ENCODE results near the gene LONRF3.
"Not testable (repeated sequence)": the region's sequence is repeated elsewhere in the genome, so short reads cannot be mapped to it uniquely, and the experiment has no call there.

The LONRF3 gene

DNA sequence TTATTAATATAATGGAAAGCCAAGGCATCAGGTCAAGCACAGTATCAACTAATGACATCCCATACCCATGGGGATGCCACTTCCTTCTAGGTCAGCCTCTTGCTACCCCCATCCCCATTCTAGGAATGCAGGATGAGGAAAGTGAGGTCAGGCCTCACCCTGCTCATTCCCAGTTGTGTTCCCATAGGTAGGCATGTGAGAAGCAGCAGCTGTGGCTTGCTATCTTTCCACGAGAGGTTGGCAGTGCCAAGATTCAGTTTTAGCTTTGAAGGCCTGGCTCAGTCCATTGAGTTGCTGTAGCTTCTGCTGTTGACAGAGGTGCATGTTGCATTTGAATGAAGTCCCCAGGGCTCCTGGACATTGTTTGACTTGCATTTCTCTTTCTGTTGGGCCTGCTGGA is 15.5 kb downstream of the LONRF3 start:
- no peak for DNase-seq

GRCh38 chrX:118990512-118991227 is 16.3 kb downstream of the LONRF3 start:
- no peak for DNase-seq

DNA sequence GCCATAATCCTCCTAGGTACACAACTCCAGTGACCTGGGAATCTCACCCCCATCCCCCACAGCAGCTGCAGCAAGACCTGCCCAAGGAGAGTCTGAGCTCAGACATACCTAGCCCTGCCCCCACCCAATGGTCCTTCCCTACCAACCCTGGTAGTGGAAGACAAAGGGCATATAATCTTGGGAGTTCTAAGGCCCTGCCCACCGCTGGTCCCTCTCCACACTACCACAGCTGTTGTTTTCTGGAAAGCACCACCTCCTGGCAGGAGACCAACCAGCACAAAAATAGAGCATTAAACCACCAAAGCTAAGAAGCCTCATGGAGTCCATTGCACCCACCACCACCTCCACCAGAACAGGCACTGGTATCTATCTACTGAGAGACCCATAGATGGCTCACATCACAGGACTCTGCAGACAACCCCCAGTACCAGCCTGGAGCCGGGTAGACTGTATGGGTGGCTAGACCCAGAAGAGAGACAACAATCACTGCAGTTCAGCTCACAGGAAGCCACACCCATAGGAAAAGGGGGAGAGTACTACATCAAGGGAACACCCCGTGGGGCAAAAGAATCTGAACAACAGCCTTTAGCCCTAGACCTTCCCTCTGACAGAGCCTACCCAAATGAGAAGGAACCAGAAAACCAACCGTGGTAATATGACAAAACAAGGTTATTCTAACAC is 18.2 kb downstream of the LONRF3 start:
- not testable (repeated sequence) for DNase-seq

DNA sequence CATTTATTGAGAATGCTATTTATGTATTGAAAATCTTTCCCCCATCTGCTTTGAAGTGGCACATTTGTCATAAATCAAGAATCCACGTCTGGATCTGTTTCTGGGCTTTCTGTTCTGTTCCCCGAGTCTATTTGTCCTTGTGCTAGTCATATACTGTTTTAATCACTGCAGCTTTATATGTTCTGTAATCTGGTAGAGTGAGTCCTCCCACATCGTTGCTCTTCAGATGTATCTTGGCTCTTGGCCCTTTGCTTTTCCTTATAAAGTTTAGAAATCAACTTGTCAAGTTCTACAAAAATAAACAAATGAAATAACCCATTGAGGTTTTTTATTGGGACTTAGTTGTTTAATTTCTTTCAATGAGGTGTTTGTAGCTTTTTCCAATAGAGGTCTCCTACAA is 29.0 kb downstream of the LONRF3 start:
- DNase-seq: no peak

DNA sequence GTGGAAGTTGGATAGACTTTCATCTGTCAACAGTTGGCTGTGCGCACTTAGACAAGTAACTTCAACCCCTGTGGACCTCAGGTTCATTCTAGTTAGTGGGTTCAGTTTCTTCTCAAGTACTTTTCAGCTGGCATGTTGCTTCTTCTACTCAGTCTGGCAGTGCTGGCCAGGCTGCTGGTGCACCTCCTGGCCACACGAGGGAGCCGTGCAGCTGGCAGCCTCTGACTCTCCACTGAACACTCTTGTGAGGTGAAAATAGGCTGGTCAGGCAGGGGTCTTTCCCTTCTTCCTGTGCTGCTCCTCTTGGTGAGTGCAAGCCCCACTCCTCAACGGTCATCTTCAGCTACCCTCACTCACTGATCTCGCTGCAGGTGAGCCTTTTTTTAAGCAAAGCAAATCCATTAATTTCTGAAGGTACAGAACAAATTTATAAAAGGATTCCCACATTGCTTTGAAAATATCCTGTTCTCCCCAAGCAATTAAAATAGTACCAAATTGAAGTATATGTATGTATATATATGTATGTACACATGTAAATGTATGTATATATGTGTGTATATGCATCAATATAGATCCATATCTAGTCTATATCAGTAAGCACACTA is 30.6 kb downstream of the LONRF3 start:
- DNase-seq: peak; percentile 50

DNA sequence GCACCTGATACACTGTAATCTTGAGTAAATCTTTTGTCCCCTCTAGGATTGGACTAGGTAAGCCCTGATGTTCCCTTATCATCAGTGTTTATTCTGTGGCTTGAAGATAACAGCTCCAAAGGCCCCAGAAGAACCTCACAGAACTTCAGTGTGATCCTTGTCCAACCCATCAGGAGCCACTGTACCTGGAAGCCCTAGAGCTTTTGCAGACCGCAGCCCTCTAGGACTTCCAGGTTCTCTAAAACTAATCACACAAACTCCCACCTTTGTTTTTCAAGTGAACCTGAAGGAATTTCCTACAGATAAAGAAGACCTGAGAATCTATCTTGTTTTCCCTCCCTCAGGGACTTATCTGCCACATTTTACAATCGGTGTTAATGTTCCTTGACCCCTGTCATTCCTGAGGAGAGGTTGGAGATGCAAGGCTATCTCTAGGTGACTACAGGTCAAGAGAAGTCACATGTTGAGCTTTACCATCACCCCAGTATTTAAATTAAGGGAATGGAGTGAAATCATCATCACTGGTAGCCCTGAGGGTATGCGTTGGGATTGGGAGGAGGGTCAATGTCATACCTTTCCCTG is 32.9 kb downstream of the LONRF3 start:
- no peak for DNase-seq

GRCh38 chrX:119008110-119008744 is 33.8 kb downstream of the LONRF3 start:
- DNase-seq: peak; percentile 29

DNA sequence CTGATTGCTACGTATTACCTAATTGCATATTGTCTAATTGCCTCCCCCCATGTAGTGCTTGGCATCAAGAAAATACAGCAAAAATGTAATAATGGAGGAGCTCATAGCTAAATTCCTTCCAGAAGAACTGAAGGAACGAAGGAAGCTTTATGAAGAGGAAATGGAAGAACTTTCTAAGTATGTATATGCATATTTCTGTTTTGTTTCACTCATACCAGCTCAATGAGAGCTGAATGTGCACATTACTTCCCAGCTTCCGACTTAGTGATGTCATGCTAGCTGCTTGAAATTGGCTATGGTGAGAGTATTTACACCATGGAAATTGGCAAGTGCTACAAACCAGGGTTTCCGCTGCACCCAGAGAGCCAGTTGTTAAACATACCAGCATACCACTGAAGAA is 34.7 kb downstream of the LONRF3 start:
- DNase-seq: no peak

DNA sequence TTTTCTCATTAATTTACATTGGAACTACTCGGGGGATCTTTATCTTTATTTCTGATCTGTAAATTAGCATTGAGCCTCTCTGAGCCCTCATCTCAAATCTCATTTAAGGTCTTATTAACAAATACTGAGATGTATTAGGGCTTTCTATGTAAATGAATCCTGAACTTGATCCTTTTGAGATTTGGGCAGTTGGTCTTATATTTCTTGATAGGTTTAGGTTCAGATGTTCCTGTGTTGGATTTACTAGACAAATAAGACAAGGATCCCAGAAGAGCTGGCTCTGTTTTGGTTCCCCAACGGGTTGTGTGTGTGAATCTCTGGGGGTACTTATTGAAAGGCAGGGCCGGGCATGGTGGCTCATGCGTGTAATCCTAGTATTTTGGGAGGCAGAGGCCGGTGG is 36.1 kb downstream of the LONRF3 start:
- no peak for DNase-seq

GRCh38 chrX:119013164-119013563 is 38.7 kb downstream of the LONRF3 start:
- no peak for DNase-seq

- DNase-seq: peak; percentile 7
Measured at GRCh38 chrX:119015407-119016237, 41.2 kb downstream of the LONRF3 start.

- DNase-seq: no peak
Measured at GRCh38 chrX:119017077-119017476, 42.7 kb downstream of the LONRF3 start.

DNA sequence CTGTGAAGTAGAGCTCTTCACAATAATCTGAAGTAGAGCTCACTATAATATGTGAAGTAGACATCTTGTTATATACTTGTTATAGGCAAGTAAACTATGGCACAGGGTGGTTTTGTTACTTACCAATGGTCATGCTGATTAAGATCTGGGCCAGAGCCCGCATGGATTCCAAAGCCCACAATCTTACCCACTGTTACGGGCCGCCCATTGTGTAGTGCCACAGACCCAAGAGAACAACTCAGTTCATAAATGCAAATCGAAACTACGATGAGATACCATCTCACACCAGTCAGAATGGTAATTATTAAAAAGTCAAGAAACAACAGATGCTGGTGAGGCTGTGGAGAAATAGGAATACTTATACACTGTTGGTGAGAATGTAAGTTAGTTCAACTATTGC is 51.5 kb downstream of the LONRF3 start:
- no peak for DNase-seq

- DNase-seq: not testable (repeated sequence)
Measured at GRCh38 chrX:119026344-119026743, 51.9 kb downstream of the LONRF3 start.

- DNase-seq: not testable (repeated sequence)
Measured at GRCh38 chrX:119027960-119028732, 53.7 kb downstream of the LONRF3 start.

DNA sequence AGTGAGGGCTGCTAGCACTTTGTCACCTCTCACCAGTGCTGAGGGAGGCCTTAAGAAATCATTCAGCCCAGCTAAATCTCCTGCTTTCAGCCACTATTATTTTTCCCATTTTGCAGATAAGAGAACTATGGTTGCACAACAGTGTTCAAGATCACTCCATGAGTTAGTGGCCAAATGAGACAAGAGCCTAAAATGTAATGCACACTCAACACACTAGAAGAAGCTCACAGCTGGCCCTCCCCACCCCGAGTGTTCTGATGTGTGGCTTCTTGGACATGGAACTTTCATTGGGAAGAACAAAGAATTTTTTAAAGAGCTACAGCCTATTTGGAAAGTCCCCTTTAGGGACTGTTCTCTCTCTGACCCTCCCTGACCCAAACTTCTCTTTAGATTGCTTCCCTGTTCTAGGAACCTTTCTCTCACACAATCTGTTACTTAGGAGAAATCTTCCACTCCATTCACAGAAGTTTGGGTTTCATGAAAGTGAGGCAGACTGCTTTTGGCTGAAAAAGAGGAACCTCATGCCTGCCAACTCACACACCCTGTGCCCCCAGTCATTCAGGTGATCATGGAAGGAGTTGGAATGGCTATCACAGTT is 54.4 kb downstream of the LONRF3 start:
- DNase-seq: no peak

DNA sequence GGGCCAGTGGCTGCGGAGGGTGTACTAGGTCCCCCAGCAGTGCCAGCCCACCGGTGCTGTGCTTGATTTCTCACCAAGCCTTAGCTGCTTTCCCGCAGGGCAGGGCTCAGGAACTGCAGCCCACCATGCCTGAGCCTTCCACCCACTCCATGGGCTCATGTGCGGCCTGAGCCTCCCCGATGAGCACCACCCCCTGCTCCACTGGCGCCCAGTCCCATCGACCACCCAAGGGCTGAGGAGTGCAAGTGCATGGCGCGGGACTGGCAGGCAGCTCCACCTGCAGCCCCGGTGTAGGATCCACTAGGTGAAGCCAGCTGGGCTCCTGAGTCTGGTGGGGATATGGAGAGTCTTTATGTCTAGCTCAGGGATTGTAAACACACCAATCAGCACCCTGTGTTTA is 55.2 kb downstream of the LONRF3 start:
- DNase-seq: not testable (repeated sequence)

GRCh38 chrX:119030990-119031389 is 56.6 kb downstream of the LONRF3 start:
- DNase-seq: no peak

DNA sequence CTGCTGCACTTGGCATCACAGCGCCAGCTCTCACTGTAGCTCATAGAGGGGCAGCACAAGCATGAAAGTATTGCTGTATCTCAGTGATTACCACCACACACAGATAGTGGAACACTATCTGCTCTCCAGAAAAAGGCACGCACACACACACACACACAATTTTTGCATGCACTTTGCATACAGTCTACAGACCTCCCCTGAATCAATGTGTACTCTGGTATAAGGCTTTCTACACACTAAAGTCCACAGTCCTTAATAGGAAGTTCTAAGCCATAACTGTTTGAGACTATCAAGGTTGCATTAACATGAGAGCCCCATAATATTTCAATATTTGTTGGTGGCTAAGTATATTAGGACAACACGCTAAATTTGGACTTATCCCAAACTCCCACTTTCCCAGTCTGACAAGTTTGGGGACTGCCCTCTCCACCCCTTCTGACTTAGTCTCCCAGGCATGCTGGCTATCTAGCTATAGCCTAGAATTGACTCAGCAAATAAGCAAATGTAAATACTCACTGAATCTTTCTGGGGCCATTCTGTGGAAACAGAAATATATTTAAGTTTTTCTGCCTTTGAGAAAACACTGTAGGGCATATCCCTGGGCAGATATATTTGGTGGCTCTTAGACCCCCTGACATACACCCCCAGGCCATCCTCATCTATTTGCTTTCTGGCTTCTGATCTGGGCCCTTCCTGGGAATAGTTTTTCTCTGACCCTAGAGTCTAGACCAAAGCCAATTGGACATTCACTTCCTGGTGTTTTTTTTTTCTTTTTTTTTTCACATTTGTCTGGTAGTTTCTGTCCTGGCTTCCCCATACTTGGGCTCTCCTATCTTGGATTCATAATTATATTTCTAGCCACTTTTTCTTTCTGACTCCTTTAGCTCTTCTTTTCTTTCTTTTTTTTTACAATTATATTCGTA is 62.0 kb downstream of the LONRF3 start:
- DNase-seq: no peak

- no peak for DNase-seq
Measured at GRCh38 chrX:119040432-119040831, 66.0 kb downstream of the LONRF3 start.
